Activated CD4-positive, alpha-beta T cell treated with anti-CD3 and anti-CD28 coated beads for 24 hours (primary cell): ENCODE data around the gene HSPA2.
"Not testable (repeated sequence)": the region's sequence is repeated elsewhere in the genome, so short reads cannot be mapped to it uniquely, and the experiment has no call there.

Source experiments
- DNase-seq, 2 donors: peaks; one replicate each; pipeline ENCODE4 v3.0.0-alpha.2; 2020; ENCODE audit warnings: low read depth in 2 of 2

Gene HSPA2

GRCh38 chr14:64513271-64513670 lies 27.3 kb upstream of the HSPA2 start:
- DNase-seq: no peak

- no peak for DNase-seq
These were observed 25.5 kb upstream of the HSPA2 start for GRCh38 chr14:64515053-64515452.

- no peak for DNase-seq
These were observed 23.6 kb upstream of the HSPA2 start for GRCh38 chr14:64516969-64517368.

GRCh38 chr14:64517667-64518066 lies 22.9 kb upstream of the HSPA2 start:
- not testable (repeated sequence) for DNase-seq

- no peak for DNase-seq
These were observed 22.3 kb upstream of the HSPA2 start for GRCh38 chr14:64518229-64518628.

GRCh38 chr14:64520699-64521098 lies 19.8 kb upstream of the HSPA2 start:
- DNase-seq: no peak

GRCh38 chr14:64522591-64523355 lies 17.8 kb upstream of the HSPA2 start:
- DNase-seq: no peak

- DNase-seq: no peak
These were observed 15.2 kb upstream of the HSPA2 start for GRCh38 chr14:64525354-64525753.

GRCh38 chr14:64531567-64531966 lies 9.0 kb upstream of the HSPA2 start:
- no peak for DNase-seq

GRCh38 chr14:64536488-64537245 lies 3.9 kb upstream of the HSPA2 start:
- no peak for DNase-seq

GRCh38 chr14:64541261-64541971 lies 875 bp downstream of the HSPA2 start:
- no peak for DNase-seq

GRCh38 chr14:64541972-64542835 lies 1.7 kb downstream of the HSPA2 start:
- no peak for DNase-seq

- DNase-seq: no peak
These were observed 2.3 kb downstream of the HSPA2 start for GRCh38 chr14:64542836-64543201.

- DNase-seq: no peak
These were observed 4.2 kb downstream of the HSPA2 start for GRCh38 chr14:64544607-64545312.

GRCh38 chr14:64549016-64549415 lies 8.5 kb downstream of the HSPA2 start:
- DNase-seq: no peak

GRCh38 chr14:64549791-64550620 lies 9.5 kb downstream of the HSPA2 start, which contains the start of gene PPP1R36:
Gene PPP1R36, plus strand, starts transcription at chr14:64549961. Its CDS starts 37 bp downstream, at chr14:64549998.
- no peak for DNase-seq

GRCh38 chr14:64550621-64551333 lies 10.2 kb downstream of the HSPA2 start:
- DNase-seq: no peak

- DNase-seq: no peak
These were observed 14.0 kb downstream of the HSPA2 start for GRCh38 chr14:64554556-64554955.

- DNase-seq: no peak
These were observed 16.0 kb downstream of the HSPA2 start for GRCh38 chr14:64556526-64556925.
